ENCODE data around the gene ABR. TPM values are rescaled to one million over a fixed set of nuclear protein-coding genes. Genes with fewer than 3 reads are reported as not detected.

The ABR gene
- total RNA-seq, 4 donors from 2014 or later, result 78.0 to 208 (median 106) TPM

DNA sequence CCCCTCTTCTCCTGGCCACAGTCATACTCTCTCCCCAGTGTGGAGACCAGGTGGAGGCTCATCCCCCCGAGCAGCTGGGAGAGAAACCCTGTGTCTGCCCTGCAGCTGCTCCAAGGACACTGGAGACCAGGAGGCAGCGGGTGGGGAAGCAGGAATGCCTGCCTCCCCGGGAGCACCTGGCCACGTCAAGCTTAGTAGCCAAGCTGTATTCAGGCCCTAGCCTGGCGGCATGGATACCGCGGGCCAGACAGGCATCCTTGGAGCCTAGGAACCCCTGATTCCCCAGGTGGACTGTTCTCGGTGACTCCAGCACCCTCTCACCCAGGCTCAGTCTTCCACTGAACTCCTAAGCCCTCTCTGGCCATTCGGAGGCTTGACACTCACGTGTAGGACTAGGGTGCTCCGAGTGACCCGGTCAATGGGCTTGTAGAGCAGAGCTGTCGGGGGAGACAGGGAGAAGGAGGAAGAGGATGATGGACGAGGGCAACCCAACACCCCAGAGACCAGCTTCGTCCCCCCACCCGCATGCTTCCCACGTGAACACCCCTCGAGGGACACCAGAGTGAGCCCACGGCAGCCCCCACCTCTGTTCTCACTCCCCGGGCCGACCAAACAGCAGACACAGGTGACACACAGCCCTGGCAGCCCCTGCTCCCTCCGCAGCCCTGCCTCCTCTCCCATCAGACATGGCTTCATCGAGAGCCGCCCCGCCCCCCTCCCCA lies 106.4 kb downstream of the ABR start:
- 89% methylated on average over 18 of the region's 25 CpGs for WGBS
- Histone ChIP-seq H3K4me3 (no peak overlapping the region), H3K9me3 (no peaks in the 10 kb centered on the region), H3K27me3 (no peaks in the 10 kb centered on the region), H3K4me1 (no peaks in the 10 kb centered on the region), H3K36me3 (peaks cover 74% of the 10 kb centered on the region), H3K27ac (no peak overlapping the region)
- no peak for DNase-seq (ENCODE audit: low spot score in 2 of 2)
- TF ChIP-seq EP300 (IDR thresholded peaks at IDR 0.05) (no peak), POLR2A (IDR thresholded peaks at IDR 0.05) (no peak), POLR2AphosphoS5 (IDR thresholded peaks at IDR 0.05) (no peak)
- TF ChIP-seq, protein P1, sequence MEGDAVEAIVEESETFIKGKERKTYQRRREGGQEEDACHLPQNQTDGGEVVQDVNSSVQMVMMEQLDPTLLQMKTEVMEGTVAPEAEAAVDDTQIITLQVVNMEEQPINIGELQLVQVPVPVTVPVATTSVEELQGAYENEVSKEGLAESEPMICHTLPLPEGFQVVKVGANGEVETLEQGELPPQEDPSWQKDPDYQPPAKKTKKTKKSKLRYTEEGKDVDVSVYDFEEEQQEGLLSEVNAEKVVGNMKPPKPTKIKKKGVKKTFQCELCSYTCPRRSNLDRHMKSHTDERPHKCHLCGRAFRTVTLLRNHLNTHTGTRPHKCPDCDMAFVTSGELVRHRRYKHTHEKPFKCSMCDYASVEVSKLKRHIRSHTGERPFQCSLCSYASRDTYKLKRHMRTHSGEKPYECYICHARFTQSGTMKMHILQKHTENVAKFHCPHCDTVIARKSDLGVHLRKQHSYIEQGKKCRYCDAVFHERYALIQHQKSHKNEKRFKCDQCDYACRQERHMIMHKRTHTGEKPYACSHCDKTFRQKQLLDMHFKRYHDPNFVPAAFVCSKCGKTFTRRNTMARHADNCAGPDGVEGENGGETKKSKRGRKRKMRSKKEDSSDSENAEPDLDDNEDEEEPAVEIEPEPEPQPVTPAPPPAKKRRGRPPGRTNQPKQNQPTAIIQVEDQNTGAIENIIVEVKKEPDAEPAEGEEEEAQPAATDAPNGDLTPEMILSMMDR (IDR thresholded peaks at IDR 0.05), result no peak

DNA sequence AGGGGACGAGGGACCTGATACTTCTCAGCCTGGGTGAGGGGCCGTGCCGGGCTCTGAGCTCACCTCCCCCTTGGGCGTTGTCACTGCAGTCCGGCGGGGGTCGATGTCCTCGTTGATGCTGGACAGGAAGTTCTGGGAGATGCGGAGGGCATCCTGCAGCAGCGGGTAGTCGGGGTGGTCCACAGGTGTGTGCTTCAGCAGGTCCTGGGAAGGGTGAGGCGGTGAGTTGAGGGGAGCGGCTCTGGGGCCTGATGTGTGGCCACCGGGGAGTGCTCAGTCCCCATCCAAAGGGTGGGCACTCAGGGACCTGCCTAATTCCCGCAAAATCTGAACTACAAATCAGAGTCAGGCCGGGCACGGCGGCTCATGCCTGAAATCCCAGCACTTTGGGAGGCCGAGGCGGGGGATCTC lies 107.2 kb downstream of the ABR start:
- Histone ChIP-seq H3K27ac (no peak overlapping the region), H3K4me3 (no peak overlapping the region), H3K4me1 (no peaks in the 10 kb centered on the region), H3K36me3 (peaks cover 74% of the 10 kb centered on the region), H3K9me3 (no peaks in the 10 kb centered on the region), H3K27me3 (no peaks in the 10 kb centered on the region)
- no peak for DNase-seq (ENCODE audit: low spot score in 2 of 2)
- TF ChIP-seq POLR2AphosphoS5 (IDR thresholded peaks at IDR 0.05), result no peak
- TF ChIP-seq EP300 (IDR thresholded peaks at IDR 0.05), result no peak
- no peak for TF ChIP-seq POLR2A (IDR thresholded peaks at IDR 0.05)
- TF ChIP-seq, protein P1 (IDR thresholded peaks at IDR 0.05), result no peak
- 93% methylated on average over 19 of the region's 20 CpGs for WGBS

DNA sequence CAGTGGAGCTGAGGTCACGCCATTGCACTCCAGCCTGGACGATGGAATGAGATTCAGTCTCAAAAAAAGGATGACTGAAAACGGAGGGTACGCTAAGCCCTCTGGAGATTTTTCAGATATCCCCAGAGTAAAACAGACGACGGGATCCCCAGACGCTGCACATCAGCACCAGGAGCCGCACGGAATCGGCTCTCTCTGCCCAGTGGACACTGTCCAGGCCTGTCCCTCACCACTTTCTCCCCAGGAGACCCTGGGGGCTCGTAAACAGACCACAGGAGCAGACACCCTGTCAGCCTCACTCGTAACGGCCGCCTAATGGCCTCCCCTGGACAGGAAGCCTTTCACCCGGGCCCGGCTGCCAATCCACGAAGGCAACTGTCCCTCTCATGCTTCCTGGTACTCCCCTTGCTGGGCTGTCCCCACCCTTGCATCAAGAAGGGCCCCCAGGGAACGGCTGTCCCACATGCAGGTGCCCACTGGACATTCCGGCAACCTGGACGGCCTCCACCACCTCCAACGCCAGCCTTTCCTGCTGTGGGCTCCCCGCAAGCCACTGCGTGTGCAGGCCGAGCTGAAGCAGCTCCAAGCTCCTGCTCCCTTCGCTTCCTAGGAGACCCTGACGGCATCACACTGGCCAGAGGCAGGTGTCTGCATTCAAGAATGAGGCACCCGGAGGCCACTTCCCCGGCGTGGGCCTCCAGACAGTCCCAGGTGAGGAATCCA lies 108.5 kb downstream of the ABR start:
- Histone ChIP-seq H3K4me1 (no peaks in the 10 kb centered on the region), H3K27ac (no peak overlapping the region), H3K27me3 (no peaks in the 10 kb centered on the region), H3K4me3 (no peak overlapping the region), H3K9me3 (no peaks in the 10 kb centered on the region), H3K36me3 (peaks cover 76% of the 10 kb centered on the region)
- DNase-seq (ENCODE audit: low spot score in 2 of 2), result no peak
- TF ChIP-seq POLR2AphosphoS5 (IDR thresholded peaks at IDR 0.05) (no peak), POLR2A (IDR thresholded peaks at IDR 0.05) (no peak), EP300 (IDR thresholded peaks at IDR 0.05) (no peak)
- TF ChIP-seq, protein P1 (IDR thresholded peaks at IDR 0.05), result no peak
- WGBS, result 91% methylated on average over 28 of the region's 29 CpGs

DNA sequence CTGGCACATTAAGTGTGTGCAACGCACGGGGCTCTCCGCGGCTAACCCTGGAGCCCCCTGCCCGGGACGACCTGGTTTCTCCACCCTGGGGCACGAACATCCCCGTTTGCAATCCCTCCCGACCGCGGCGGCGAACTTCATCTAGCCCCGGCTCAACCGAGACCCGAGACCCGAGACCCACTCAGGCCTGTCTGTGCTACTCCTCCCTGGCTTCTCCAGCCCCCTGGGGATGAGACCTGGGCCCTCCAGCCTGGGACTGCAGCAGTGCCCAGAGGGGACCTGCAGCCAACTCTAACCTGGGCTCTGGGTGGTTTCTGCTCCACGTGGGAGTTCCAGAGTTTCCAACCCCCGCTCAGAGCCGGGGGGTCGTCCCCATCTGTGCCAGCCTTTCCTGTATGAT lies 109.4 kb downstream of the ABR start:
- H3K27ac ChIP-seq, result no peak overlapping the region
- peaks cover 85% of the 10 kb centered on the region for H3K36me3 ChIP-seq
- TF ChIP-seq EP300 (IDR thresholded peaks at IDR 0.05), result no peak
- no peak for TF ChIP-seq POLR2A (IDR thresholded peaks at IDR 0.05)
- no peak for TF ChIP-seq POLR2AphosphoS5 (IDR thresholded peaks at IDR 0.05)
- TF ChIP-seq, protein P1 (IDR thresholded peaks at IDR 0.05), result no peak
- H3K4me3 ChIP-seq, result no peak overlapping the region
- H3K4me1 ChIP-seq, result no peaks in the 10 kb centered on the region
- DNase-seq (ENCODE audit: low spot score in 2 of 2), result no peak
- WGBS, result 94% methylated on average over 8 of the region's 21 CpGs
- no peaks in the 10 kb centered on the region for H3K27me3 ChIP-seq
- no peaks in the 10 kb centered on the region for H3K9me3 ChIP-seq

DNA sequence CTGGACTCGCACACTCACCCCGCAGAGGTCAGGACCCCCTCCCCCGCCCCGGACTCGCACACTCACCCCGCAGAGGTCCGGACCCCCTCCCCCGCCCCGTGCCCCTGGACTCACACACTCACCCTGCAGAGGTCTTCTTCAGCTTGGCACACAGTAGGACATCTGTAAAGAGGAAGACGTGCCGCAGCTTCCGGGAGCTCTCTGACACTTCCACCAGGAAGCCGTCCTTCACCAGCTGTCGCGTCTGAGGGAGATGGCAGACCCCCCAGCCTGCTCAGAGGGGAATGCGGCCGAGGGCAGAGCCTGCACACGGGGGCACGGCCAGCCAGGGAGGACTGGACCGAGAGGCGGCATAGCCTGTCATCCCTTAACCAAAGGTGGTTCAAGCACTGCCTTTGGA lies 109.9 kb downstream of the ABR start:
- Histone ChIP-seq H3K9me3 (no peaks in the 10 kb centered on the region), H3K4me3 (no peak overlapping the region), H3K27me3 (no peaks in the 10 kb centered on the region), H3K36me3 (peaks cover 81% of the 10 kb centered on the region), H3K27ac (no peak overlapping the region), H3K4me1 (no peaks in the 10 kb centered on the region)
- no peak for DNase-seq (ENCODE audit: low spot score in 2 of 2)
- WGBS, result 94% methylated on average over 6 of the region's 21 CpGs
- TF ChIP-seq POLR2A (IDR thresholded peaks at IDR 0.05) (no peak), POLR2AphosphoS5 (IDR thresholded peaks at IDR 0.05) (no peak), EP300 (IDR thresholded peaks at IDR 0.05) (no peak)
- TF ChIP-seq, protein P1 (IDR thresholded peaks at IDR 0.05), result no peak

Measured in suprapubic skin (tissue), 4 donors.